Non-pigmented ciliary epithelial cell (primary cell): ENCODE measurements around the gene CRYGS.
"Not testable (repeated sequence)": the region's sequence is repeated elsewhere in the genome, so short reads cannot be mapped to it uniquely, and the experiment has no call there.

Experiments
- DNase-seq: peaks from one replicate; pipeline ENCODE4 v3.0.0-alpha.2; 2010; ENCODE audit warnings: low read depth

CRYGS gene

GRCh38 chr3:186552408-186553031 is 8.3 kb upstream of the CRYGS start:
- no peak for DNase-seq

- DNase-seq, result no peak
These were observed 7.2 kb upstream of the CRYGS start for GRCh38 chr3:186551387-186551786.

GRCh38 chr3:186549497-186549896 is 5.3 kb upstream of the CRYGS start:
- DNase-seq, result no peak

GRCh38 chr3:186540835-186541226 is 3.3 kb downstream of the CRYGS start:
- DNase-seq, result no peak

- DNase-seq, result peak; percentile 48
These were observed 3.9 kb downstream of the CRYGS start for GRCh38 chr3:186540221-186540834.

- no peak for DNase-seq
These were observed 5.4 kb downstream of the CRYGS start for GRCh38 chr3:186538779-186539178.

- DNase-seq, result no peak
These were observed 7.0 kb downstream of the CRYGS start for GRCh38 chr3:186536883-186537844.

GRCh38 chr3:186534113-186534669 is 10.0 kb downstream of the CRYGS start:
- no peak for DNase-seq

GRCh38 chr3:186532598-186533072 is 11.5 kb downstream of the CRYGS start:
- no peak for DNase-seq

GRCh38 chr3:186531694-186532093 is 12.5 kb downstream of the CRYGS start:
- not testable (repeated sequence) for DNase-seq

GRCh38 chr3:186530415-186530814 is 13.8 kb downstream of the CRYGS start:
- DNase-seq, result no peak

GRCh38 chr3:186529201-186529999 is 14.8 kb downstream of the CRYGS start:
- DNase-seq, result no peak

- DNase-seq, result no peak
These were observed 17.9 kb downstream of the CRYGS start for GRCh38 chr3:186526256-186526606.

- no peak for DNase-seq
These were observed 18.6 kb downstream of the CRYGS start for GRCh38 chr3:186525369-186526255.

- no peak for DNase-seq
These were observed 19.6 kb downstream of the CRYGS start for GRCh38 chr3:186524616-186525015.

GRCh38 chr3:186523434-186523833 is 20.7 kb downstream of the CRYGS start:
- DNase-seq, result no peak

GRCh38 chr3:186523022-186523421 is 21.2 kb downstream of the CRYGS start:
- DNase-seq, result no peak

GRCh38 chr3:186520957-186521842 is 23.0 kb downstream of the CRYGS start:
- DNase-seq, result no peak

- DNase-seq, result no peak
These were observed 23.7 kb downstream of the CRYGS start for GRCh38 chr3:186520431-186520830.
